ENCODE measurements around the gene SLC6A7.

SLC6A7 gene

GRCh38 chr5:150189728-150190502 lies at the start of gene SLC6A7:
SLC6A7 (plus strand) TSS chr5:150190062; CDS start chr5:150190328, 266 bp downstream.
- no peak for TF ChIP-seq CTCF (IDR thresholded peaks at IDR 0.05; ENCODE audit: low read depth, low read length, missing control alignments)
- no peak for DNase-seq (ENCODE audit: low read depth)
- H3K4me3 ChIP-seq (ENCODE audit: low read depth, low read length): no peak within 1 kb of the TSS

- DNase-seq (ENCODE audit: low read depth): no peak
- H3K4me3 ChIP-seq (ENCODE audit: low read depth, low read length): no peak overlapping the region
- TF ChIP-seq CTCF (IDR thresholded peaks at IDR 0.05; ENCODE audit: low read depth, low read length, missing control alignments): no peak
Observed at GRCh38 chr5:150140830-150141229, 49.0 kb upstream of the SLC6A7 start.

GRCh38 chr5:150141544-150142184 lies 48.2 kb upstream of the SLC6A7 start:
- no peak for TF ChIP-seq CTCF (IDR thresholded peaks at IDR 0.05; ENCODE audit: low read depth, low read length, missing control alignments)
- no peak overlapping the region for H3K4me3 ChIP-seq (ENCODE audit: low read depth, low read length)
- no peak for DNase-seq (ENCODE audit: low read depth)

GRCh38 chr5:150142185-150142958 lies 47.5 kb upstream of the SLC6A7 start:
- no peak for DNase-seq (ENCODE audit: low read depth)
- TF ChIP-seq CTCF (IDR thresholded peaks at IDR 0.05; ENCODE audit: low read depth, low read length, missing control alignments): no peak
- no peak overlapping the region for H3K4me3 ChIP-seq (ENCODE audit: low read depth, low read length)

- no peak for DNase-seq (ENCODE audit: low read depth)
- H3K4me3 ChIP-seq (ENCODE audit: low read depth, low read length): no peak overlapping the region
- TF ChIP-seq CTCF (IDR thresholded peaks at IDR 0.05; ENCODE audit: low read depth, low read length, missing control alignments): no peak
Observed at GRCh38 chr5:150142959-150143349, 46.9 kb upstream of the SLC6A7 start.

GRCh38 chr5:150143350-150144245 lies 46.3 kb upstream of the SLC6A7 start:
- TF ChIP-seq CTCF (IDR thresholded peaks at IDR 0.05; ENCODE audit: low read depth, low read length, missing control alignments): no peak
- DNase-seq (ENCODE audit: low read depth): no peak
- no peak overlapping the region for H3K4me3 ChIP-seq (ENCODE audit: low read depth, low read length)
